HCT116 (cell line): Measurements from ENCODE around the gene NPEPL1. TPM values are rescaled to one million over a fixed set of nuclear protein-coding genes. Genes with fewer than 3 reads are reported as not detected.

Source experiments
- ATAC-seq: fragments of 200-7000 bp; cut with Tn5 transposase; 2 replicates; pipeline ENCODE4 v1.9.1; 2020; ENCODE audit warnings: mild to moderate bottlenecking, moderate library complexity
- BruUV-seq: library from RNA; stranded (reverse); fragments of 400-500 nt; replicated peaks from 2 replicates; lab custom pipeline; 2021; lab: Mats Ljungman, UMichigan
- CTCF ChIA-PET: fragments of 300-600 bp; sonication (Branson Sonifier 250); formaldehyde crosslinking; loops from one replicate; lab custom pipeline; 2021; ENCODE audit warnings: antibody characterized with exemption; lab: Charles Lee
- POLR2A ChIA-PET: fragments of 300-600, 350-600 bp; sonication (Branson Sonifier 250); formaldehyde crosslinking; loops from one replicate; lab custom pipeline; 2021; ENCODE audit warnings: antibody characterized with exemption; lab: Charles Lee
- RAD21 ChIA-PET, 2 experiments: fragments of 300-600 bp; sonication (Branson Sonifier 250); formaldehyde crosslinking; loops; one replicate each; lab custom pipeline; 2023; ENCODE audit warnings: low total read pairs in 2 of 2; ENCODE audit not compliant: uncharacterized antibody in 2 of 2, unreplicated experiment in 2 of 2, low non-redundant PET in 1 of 2; lab: Charles Lee
- DNase-seq: peaks from one replicate; pipeline ENCODE4 v3.0.0-alpha.2; 2010; ENCODE audit warnings: low read depth, low spot score
- H2AFZ ChIP-seq: fragments of 200-600 bp; shearing (Covaris generic), sonication (generic); 2 replicates; pipeline ENCODE4 v1.6.1; 2017; ENCODE audit warnings: low read depth, mixed run types, mixed read lengths, antibody characterized with exemption, low read length; ENCODE audit not compliant: poor library complexity, severe bottlenecking
- H3K27ac ChIP-seq: 2 replicates; pipeline ENCODE4 v1.5.1; 2012; ENCODE audit warnings: low read depth, low read length
- H3K27me3 ChIP-seq: fragments of 200-600 bp; sonication (generic); 2 replicates; pipeline ENCODE4 v1.6.1; 2016; ENCODE audit warnings: mixed run types, low read length, mixed read lengths; ENCODE audit not compliant: insufficient read depth
- H3K36me3 ChIP-seq, 2 experiments: fragments of 200-500 bp in 1 of 2; fragments of 200-600 bp in 1 of 2; sonication (Bioruptor generic) in 1 of 2; sonication (generic) in 1 of 2; 2 replicates each; pipeline versions ENCODE4 v1.5.1 to v1.6.1; 2014 to 2016; ENCODE audit warnings: low read length in 2 of 2, inconsistent platforms in 1 of 2, mixed read lengths in 1 of 2, mixed run types in 1 of 2; ENCODE audit not compliant: insufficient read depth in 2 of 2, control insufficient read depth in 1 of 2
- H3K4me1 ChIP-seq, 2 experiments: fragments of 200-600 bp in 1 of 2; sonication (generic) in 1 of 2; 2 replicates each; pipeline versions ENCODE4 v1.5.1 to v1.6.1; 2012 to 2017; ENCODE audit warnings: low read length in 2 of 2, inconsistent platforms in 1 of 2, mild to moderate bottlenecking in 1 of 2, mixed read lengths in 1 of 2, mixed run types in 1 of 2, moderate library complexity in 1 of 2; ENCODE audit not compliant: insufficient read depth in 2 of 2, control insufficient read depth in 1 of 2
- H3K4me2 ChIP-seq: fragments of 200-600 bp; sonication (generic); 2 replicates; pipeline ENCODE4 v1.6.1; 2017; ENCODE audit warnings: mixed run types, low read length, mixed read lengths
- H3K4me3 ChIP-seq, 2 experiments: fragments of 200-600 bp in 1 of 2; sonication (generic) in 1 of 2; replicated peaks in 1 of 2; 2 replicates each; pipeline ENCODE4 v1.5.1; 2011 to 2016; ENCODE audit warnings: low read length in 2 of 2, control low read depth in 1 of 2, low read depth in 1 of 2, mild to moderate bottlenecking in 1 of 2, mixed read lengths in 1 of 2, mixed run types in 1 of 2
- H3K79me2 ChIP-seq: fragments of 200-600 bp; sonication (generic); 2 replicates; pipeline ENCODE4 v1.6.1; 2017; ENCODE audit warnings: mild to moderate bottlenecking, mixed run types, low read length, moderate library complexity, mixed read lengths; ENCODE audit not compliant: insufficient read depth
- H3K9ac ChIP-seq: fragments of 200-600 bp; sonication (generic); 2 replicates; pipeline ENCODE4 v1.6.1; 2016; ENCODE audit warnings: low read length, mixed read lengths
- H3K9me2 ChIP-seq: fragments of 200-600 bp; sonication (generic), shearing (Covaris generic); 2 replicates; pipeline ENCODE4 v1.6.1; 2017; ENCODE audit warnings: mixed run types, mild to moderate bottlenecking, moderate library complexity; ENCODE audit not compliant: insufficient read depth
- H3K9me3 ChIP-seq, 2 experiments: fragments of 200-500 bp in 1 of 2; fragments of 200-600 bp in 1 of 2; sonication (Bioruptor generic) in 1 of 2; sonication (generic) in 1 of 2; 2 replicates each; pipeline ENCODE4 v1.6.1; 2014 to 2017; ENCODE audit warnings: low read length in 2 of 2, mixed read lengths in 2 of 2, inconsistent platforms in 1 of 2, low read depth in 1 of 2, mild to moderate bottlenecking in 1 of 2, mixed run types in 1 of 2, moderate library complexity in 1 of 2; ENCODE audit not compliant: control insufficient read depth in 1 of 2, insufficient read depth in 1 of 2
- H4K20me1 ChIP-seq: fragments of 200-600 bp; sonication (generic), shearing (Covaris generic); 2 replicates; pipeline ENCODE4 v1.6.1; 2017; ENCODE audit warnings: mixed run types, mild to moderate bottlenecking, moderate library complexity; ENCODE audit not compliant: insufficient read depth
- ATF3 ChIP-seq: IDR thresholded peaks from 2 replicates; pipeline ENCODE4 v1.6.1; 2012
- CBX3 ChIP-seq: IDR thresholded peaks from 2 replicates; pipeline ENCODE4 v1.6.1; 2012; ENCODE audit warnings: low read depth
- CTCF ChIP-seq, 3 experiments: fragments of 200-600 bp in 1 of 3; sonication (generic) in 1 of 3; IDR thresholded peaks in 2 of 3; conservative IDR thresholded peaks in 1 of 3; 2 replicates each; pipeline ENCODE4 v1.5.1; 2012 to 2017; ENCODE audit warnings: low read depth in 2 of 3, low read length in 2 of 3, antibody characterized with exemption in 1 of 3, borderline replicate concordance in 1 of 3, control low read depth in 1 of 3, mild to moderate bottlenecking in 1 of 3, mixed read lengths in 1 of 3, mixed run types in 1 of 3, moderate library complexity in 1 of 3; ENCODE audit not compliant: insufficient read depth in 1 of 3
- EGR1 ChIP-seq: IDR thresholded peaks from 2 replicates; pipeline ENCODE4 v1.6.1; 2012; ENCODE audit warnings: low read depth
- EZH2 ChIP-seq: fragments of 200-600 bp; sonication (generic); IDR thresholded peaks from 2 replicates; pipeline ENCODE4 v1.6.1; 2017; ENCODE audit warnings: antibody characterized with exemption, mixed run types
- EZH2phosphoT487 ChIP-seq: fragments of 200-600 bp; IDR thresholded peaks from 2 replicates; pipeline ENCODE4 v1.6.1; 2018; ENCODE audit warnings: antibody characterized with exemption, borderline replicate concordance
- JUND ChIP-seq: IDR thresholded peaks from 2 replicates; pipeline ENCODE4 v1.6.1; 2012
- MAX ChIP-seq: IDR thresholded peaks from 2 replicates; pipeline ENCODE4 v1.6.1; 2012
- POLR2A ChIP-seq: IDR thresholded peaks from 2 replicates; pipeline ENCODE4 v1.7.0; 2011; ENCODE audit warnings: borderline replicate concordance; ENCODE audit not compliant: insufficient read depth, insufficient read length; ENCODE audit errors: extremely low read depth
- POLR2AphosphoS5 ChIP-seq: IDR thresholded peaks from 2 replicates; pipeline ENCODE4 v1.6.1; 2011; ENCODE audit warnings: mild to moderate bottlenecking, low read depth, low read length, moderate library complexity
- RAD21 ChIP-seq: IDR thresholded peaks from 2 replicates; pipeline ENCODE4 v1.6.1; 2012; ENCODE audit warnings: low read depth, mild to moderate bottlenecking
- REST ChIP-seq: IDR thresholded peaks from 2 replicates; pipeline ENCODE4 v1.6.1; 2012; ENCODE audit warnings: low read depth
- SIN3A ChIP-seq: IDR thresholded peaks from 2 replicates; pipeline ENCODE4 v1.6.1; 2012; ENCODE audit warnings: low read depth
- SP1 ChIP-seq: IDR thresholded peaks from 2 replicates; pipeline ENCODE4 v1.6.1; 2012; ENCODE audit warnings: low read depth
- SRF ChIP-seq: IDR thresholded peaks from 2 replicates; pipeline ENCODE4 v1.6.1; 2012; ENCODE audit warnings: low read depth
- TCF7L2 ChIP-seq: IDR thresholded peaks from 2 replicates; pipeline ENCODE4 v1.7.0; 2011; ENCODE audit warnings: borderline replicate concordance, inconsistent platforms; ENCODE audit not compliant: insufficient read depth, insufficient read length; ENCODE audit errors: extremely low read depth
- ZBTB33 ChIP-seq: IDR thresholded peaks from 2 replicates; pipeline ENCODE4 v1.6.1; 2011; ENCODE audit warnings: mild to moderate bottlenecking, low read length, moderate library complexity; ENCODE audit not compliant: insufficient replicate concordance; ENCODE audit errors: extremely low read depth
- ZFX ChIP-seq: fragments of 450-650 bp; IDR thresholded peaks from 2 replicates; pipeline ENCODE4 v1.6.1; 2017
- ZNF274 ChIP-seq: fragments of 200-500 bp; sonication (Bioruptor generic); IDR thresholded peaks from 2 replicates; pipeline ENCODE4 v1.6.1; 2014; ENCODE audit warnings: mild to moderate bottlenecking, low read depth, low read length, inconsistent platforms
- intact Hi-C: fragments of 100-400 bp; cut with micrococcal nuclease; formaldehyde crosslinking; loops from 2 replicates; pipeline ENCODE4 v1.10.0; 2022
- total RNA-seq: library from RNA; stranded (reverse); gene quantifications from one replicate; pipeline ENCODE4 v1.2.1, GENCODE V29; 2021; ENCODE audit not compliant: unreplicated experiment

The NPEPL1 gene
- total RNA-seq, 1 experiment from 2014 or later = 16.6 TPM

- H3K9ac ChIP-seq = no peak overlapping the region
- no peaks in the 10 kb centered on the region for H4K20me1 ChIP-seq
- RAD21 ChIA-PET = no interaction called here
- no peak overlapping the region for H2AFZ ChIP-seq
- no peaks in the 10 kb centered on the region for H3K79me2 ChIP-seq
- no TSS peak for BruUV-seq
- ATAC-seq = no peak
- H3K4me2 ChIP-seq = peak overlapping the region; percentile 22; the same call in 1 of the 2 replicates
- peaks cover 0 to 11% of the 10 kb centered on the region in 2 experiments; a peak in 1 of 4 replicates for H3K4me1 ChIP-seq
- H3K9me3 ChIP-seq = no peaks in the 10 kb centered on the region
- H3K36me3 ChIP-seq = no peaks in the 10 kb centered on the region
- intact Hi-C loops = no loop called here
- DNase-seq = no peak
- TF ChIP-seq CTCF (IDR thresholded peaks at IDR 0.05 in 2 of 3, conservative IDR thresholded peaks at IDR 0.05 in 1 of 3; ENCODE audit: borderline replicate concordance in 1 of 3, insufficient read depth in 1 of 3, low read depth in 2 of 3, low read length in 2 of 3) (no peak), TCF7L2 (no peak), POLR2AphosphoS5 (no peak), EZH2 (no peak), EGR1 (no peak), ATF3 (no peak), SIN3A (no peak), ZFX (no peak), REST (no peak), EZH2phosphoT487 (no peak), RAD21 (no peak), ZNF274 (no peak), CBX3 (no peak), POLR2A (no peak), SP1 (no peak), ZBTB33 (no peak), MAX (no peak), JUND (no peak), SRF (no peak)
- H3K9me2 ChIP-seq = no peaks in the 10 kb centered on the region
- H3K27me3 ChIP-seq = no peaks in the 10 kb centered on the region
- no peak overlapping the region for H3K4me3 ChIP-seq
- CTCF ChIA-PET = no interaction called here
- H3K27ac ChIP-seq = no peak overlapping the region
- POLR2A ChIA-PET = no interaction called here
Measured at GRCh38 chr20:58645412-58645968, 47.1 kb upstream of the NPEPL1 start.
